Measurements from ENCODE around the gene EML6.
A peak's percentile ranks its signal among the peaks of the same experiment; 100 is the strongest.

EML6 gene

DNA sequence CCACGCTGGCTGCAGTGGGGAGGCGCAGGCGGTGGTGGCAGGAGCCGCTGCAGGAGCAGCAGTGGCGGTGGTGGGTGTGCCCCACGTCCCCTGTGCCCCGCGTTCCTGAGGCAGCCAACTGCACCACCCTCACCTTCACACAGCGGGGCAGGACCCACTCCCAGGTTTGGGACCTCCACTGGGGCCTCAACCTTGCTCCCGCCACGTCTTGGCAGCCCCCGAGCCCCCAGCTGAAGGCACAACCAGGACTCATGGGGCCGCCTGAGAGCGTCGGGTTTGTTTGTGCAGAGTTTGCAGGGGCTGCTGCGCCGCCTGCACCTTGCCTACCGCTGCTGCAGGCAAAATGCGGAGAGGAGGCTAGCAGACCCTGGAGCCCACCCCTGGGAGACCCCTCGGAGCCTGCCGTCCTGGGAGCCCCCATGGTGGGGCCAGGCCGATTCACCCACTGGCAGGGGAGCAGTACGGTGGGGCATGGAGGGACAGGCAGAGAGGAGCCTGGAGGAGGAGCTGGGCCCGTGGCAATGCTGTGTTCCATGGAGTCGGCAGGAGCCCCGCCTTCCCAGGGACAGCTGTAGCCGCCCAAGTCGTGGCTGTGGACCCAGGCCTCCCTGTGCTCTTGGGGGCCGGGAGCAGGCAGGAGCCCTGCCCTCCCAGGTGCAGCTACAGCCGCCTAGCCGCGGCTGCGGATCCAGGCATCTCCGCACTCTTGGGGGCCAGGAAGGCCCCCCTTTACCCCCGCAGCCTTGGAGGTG lies 14.7 kb upstream of the EML6 start:
- peak; percentile 7 for DNase-seq

DNA sequence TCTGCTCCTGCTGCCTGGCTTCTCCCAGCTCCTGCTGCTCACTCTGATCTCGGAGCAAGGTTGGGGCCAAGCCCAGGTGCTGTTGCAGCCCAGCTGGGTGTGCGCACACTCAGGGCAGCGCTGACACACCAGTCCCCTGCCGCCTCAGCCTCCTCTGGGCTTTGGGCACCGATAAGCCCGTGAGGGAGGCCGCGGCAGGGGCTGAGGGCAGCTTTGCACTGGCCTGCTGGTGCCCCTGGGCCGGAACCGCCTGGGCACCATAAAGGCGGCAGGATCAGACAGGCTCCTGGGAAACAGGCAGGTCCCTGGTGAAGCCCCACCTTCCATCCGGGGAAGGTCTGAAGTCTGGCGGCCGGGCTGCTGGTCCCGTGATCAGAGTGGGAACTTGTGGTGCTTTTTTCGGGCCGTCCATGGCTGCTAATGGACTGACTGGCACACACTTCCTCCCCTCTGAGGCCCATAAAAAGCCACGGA lies 14.1 kb upstream of the EML6 start:
- peak; percentile 9 for DNase-seq

DNA sequence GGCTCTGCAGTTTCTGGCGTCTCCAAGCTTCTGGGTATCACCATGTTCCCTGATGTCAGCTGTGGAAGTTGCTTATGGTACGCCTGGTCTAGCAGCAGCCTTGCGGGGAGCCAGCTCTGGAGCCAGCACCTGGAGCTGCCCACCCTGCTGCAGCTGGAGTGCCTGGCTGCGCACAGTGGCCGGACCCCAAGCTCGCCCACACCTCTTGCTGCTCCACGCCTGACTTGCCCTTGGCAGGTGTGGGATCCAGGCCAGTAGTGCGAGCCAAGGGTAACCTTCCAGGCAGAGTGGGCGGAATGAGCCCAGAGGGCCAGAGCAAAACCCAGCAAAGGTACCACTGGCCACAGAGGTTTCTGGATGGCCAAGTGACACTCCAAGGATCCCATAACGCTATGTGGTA lies 13.2 kb upstream of the EML6 start:
- DNase-seq, result no peak

DNA sequence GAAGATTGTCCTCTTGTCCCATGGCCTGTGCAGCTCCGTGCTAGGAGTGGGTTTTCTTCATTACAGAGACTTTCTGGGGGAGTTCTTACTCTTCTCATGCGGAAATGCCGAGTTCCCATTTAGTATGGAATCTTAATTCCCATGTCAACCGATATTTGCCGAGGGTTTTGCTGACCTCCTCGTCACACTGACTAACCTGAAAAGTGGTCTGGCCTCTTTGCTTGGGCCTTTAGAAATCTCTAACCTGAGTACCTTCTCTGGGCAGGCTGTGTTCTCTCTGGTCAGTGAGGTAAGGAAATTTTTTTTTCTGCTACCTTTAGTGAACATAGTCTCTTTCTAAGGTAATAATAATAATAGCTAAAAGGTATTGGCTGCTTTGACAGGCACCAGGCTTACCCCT lies 10.9 kb upstream of the EML6 start:
- DNase-seq, result no peak

DNA sequence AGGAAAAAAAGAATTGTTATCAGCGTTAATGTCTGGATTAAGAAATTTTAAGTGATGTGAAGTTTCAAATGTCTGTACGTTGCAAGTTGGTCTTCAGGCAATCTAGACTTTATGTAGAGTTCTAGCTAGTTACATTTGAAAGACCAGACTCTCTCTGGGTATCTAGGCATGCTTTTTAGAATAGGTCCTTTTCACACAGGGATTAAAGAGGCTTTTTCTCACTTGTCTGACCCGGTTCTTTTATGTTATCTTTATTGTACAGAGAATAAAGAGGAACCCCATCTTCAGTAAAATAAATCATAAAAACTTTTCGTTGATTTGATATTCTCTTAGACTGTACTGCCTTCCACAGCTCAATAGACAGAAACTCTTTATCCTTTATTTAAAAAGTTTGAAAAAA lies 8.5 kb upstream of the EML6 start:
- no peak for DNase-seq

DNA sequence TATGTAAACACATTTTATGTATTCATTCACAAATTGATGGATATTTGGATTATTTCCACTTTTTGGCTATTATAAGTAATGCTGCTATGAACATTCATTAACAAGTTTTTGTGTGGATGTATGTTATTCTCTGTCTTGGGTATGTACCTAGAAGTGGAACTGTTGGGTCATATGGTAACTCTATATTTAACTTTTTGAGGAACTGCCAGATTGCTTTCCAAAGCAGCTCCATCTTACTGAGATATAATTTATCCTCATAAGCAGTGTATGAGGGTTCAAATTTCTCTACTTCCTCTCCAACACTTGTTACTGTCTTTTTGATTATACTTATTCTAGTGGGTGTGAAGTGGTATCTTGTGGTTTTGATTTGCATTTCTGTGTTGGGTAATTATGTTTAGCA lies 7.1 kb upstream of the EML6 start:
- DNase-seq, result no peak

DNA sequence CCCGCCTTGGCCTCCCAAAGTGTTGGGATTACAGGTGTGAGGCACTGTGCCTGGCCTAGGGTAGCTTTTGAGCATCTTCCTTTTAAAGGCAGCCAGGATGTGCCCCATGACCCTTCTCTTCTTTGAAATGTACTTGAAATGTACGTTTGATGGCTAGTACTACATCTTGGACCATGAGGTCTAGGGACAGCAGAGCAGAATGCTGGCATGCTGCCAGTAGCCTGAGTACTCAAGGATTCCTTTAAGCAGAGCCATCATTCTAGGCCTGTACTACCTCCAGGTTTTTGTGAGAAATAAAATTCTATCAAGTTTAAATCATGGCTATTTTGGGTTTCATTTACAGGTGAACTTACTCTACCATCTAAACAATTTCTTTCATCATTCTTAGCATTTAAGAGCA lies 2.9 kb upstream of the EML6 start:
- DNase-seq, result no peak

DNA sequence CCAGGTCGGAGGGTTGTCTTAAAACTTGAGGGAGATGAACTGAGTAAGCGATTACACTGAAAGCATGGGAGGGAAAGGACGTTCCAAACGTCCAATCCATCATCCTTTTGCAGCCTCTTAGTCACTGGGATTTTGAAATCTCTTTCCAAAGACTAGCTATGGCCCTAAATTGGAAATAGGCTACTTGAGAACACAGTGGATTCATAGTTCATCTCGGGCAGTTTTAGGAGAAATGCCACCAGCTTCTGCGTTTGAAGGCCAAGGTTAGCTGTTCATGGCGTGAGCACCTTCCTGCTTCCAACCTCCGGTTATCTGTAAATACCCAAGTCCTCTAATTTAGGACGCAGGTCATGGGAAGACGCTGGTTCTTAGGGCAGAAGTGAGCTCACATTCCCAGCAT lies 821 bp upstream of the EML6 start:
- DNase-seq, result no peak

DNA sequence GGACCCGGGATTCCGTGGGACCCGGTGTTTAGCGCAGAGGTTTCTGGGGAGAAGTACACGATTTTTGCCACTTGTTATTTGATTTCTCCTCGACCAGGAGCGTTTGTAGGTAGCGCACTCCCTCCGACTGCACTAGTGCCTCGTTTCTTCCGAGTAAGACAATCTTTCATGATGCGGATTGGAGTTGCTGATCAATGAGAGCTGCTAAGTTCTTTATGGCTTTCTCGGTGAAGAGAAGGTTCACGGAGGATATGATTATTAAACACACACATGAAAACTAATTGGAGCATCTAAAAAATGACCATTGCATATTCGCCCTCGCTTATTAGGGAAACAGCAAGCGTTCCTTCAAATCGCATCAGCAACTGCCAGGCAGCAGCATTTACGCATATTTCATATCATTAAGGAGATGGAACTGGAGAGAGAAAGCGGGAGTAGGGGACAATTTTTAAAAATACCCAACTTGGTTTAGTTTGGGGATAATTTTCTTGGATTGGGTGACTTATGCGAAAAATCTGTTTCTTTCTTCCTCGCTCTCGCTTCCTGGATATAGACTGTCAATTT lies 616 bp downstream of the EML6 start:
- no peak for DNase-seq

DNA sequence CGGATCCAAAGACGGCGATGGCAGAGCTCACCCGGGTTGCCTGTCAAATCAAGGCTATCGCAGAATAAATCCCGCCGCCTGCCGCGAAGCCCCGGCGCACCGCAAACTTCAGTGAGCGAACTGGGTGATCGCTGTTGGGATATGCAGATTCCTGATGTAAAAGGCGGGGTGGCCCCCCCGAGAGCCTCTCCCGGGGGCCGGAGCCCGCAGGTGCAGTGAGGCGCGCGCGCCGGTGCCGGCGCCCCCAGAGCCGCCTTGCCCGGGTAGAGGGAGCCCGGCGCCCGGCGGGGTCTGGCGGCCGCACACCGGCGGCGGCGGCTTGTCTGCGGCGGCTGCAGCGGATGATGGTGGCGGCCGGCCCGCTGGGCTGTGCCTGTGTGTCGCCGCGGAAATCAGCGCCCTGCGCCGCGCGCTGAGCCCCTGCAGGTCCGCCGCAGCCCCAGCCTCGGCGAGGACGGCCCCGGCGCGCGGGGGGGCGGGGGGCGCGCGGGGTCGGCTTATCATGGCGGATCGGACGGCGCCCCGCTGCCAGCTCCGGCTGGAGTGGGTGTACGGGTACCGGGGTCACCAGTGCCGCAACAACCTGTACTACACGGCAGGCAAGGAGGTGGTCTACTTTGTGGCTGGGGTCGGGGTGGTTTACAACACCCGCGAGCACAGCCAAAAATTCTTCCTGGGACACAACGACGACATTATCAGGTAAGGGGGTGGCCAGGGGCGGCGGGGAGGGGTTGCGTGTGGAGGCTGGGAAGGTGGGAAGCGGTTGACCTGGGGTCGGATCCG lies 1.3 kb downstream of the EML6 start:
- DNase-seq, result peak; percentile 21

DNA sequence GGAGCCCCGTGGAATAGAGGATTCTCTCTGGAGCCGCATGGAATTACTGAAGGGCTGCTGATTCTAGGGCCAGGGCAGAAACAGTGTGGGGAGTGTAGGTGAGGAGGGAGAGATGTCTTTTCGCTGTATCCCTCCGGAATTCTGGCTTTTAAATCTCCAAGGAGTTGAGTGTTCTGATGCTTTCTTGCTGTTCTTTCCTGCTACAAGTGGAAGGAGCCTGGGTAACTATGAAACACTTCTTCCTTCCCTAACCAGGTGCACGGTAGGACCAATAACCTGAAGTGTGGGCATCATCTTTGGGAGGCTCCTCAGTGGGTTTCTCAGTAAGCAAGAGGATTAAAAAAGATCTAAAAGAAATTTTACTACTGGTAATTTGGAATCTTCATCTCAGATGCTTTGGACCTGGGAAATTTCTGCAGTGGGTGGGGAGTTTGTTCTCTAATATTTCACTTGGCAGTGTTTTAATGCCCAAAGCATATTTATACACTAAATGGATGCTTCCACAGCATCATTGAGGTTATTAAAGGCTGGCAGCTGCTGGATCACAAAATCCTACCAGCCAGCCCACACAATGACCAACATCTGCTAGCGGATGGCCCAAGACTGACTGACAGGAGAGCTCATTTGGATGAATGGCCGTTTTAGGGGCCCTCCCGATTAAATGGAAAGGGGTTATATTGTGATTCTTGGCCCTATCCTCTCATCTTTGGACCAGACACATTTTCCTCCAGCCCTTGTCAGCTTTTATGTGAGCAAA lies 2.1 kb downstream of the EML6 start:
- no peak for DNase-seq

DNA sequence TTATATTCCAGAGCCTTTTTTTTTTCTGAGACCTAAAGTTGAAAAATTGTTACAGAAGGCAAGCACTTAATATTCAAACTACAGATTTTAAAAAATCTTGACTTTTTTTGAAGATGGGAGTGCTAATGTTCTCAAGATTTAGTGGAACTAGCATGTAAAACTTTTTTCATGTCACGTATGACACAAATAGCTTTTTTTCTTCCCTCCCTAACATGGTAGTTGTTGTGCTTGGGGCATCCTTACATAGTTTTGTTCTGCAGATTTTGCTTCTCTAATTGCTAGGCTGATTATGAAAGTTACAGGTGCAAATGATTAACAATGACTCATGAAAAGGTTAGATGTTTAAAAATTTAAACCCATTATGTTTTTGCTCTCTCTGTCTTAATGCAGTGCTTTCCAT lies 3.0 kb downstream of the EML6 start:
- DNase-seq, result no peak

DNA sequence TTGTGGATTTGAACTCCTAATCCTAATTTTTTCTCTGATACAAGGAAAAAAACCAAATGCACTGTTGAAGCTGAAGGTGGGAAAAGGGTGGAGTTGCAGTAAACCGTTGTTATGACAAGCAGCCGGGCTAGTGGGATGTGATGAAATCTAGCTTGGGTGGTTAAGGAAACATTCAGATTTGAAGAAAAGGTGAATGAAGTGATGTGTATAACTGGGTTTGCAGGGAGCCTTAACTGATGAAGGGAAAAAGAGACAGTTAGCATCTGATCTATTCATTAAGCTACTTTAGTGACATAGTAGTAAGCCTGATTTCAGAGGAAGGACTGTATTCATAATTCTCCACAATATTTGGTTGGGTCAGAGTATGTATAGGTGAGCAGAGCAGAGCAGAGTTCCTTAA lies 3.5 kb downstream of the EML6 start:
- DNase-seq, result no peak

DNA sequence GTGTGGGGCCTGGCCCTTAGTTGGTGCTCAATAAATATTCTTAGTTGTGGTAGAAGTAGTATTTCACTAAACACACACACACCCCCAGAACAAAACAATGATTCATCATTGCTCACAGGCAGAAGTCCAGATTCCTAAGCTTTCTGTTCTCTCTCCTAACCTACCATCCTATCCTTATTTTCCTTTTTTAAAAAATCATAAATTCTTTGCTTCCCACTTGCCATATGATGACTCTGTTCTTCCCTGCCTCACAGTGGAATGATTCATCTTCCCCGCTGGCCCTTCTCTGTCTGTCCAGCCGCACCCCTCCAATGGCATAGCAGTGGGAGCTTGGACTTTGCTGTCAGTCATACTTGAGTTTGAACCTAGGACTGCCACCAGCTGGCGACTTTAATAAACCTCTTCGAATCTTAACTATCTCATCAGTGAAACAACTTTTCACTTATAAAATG lies 5.2 kb downstream of the EML6 start:
- no peak for DNase-seq

DNA sequence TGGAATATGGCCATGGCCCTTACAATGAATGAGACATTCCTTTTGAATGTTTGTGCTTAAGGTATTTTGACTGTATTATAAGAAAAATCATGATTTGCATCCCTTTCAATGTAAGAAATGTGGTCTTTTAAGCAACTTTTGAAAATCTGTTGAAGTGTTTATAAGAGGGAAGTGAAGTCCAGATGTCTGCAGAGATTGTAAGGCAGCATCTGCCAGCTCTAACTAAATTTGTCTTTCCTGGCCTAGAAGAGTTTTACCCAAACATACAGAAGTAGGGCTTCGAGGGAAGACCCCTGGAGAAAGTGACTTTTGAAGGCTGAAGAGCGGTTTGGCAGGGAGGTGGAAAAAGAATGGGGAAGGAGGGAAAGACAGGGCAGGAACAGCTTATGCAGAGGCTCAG lies 12.2 kb downstream of the EML6 start:
- DNase-seq, result no peak

DNA sequence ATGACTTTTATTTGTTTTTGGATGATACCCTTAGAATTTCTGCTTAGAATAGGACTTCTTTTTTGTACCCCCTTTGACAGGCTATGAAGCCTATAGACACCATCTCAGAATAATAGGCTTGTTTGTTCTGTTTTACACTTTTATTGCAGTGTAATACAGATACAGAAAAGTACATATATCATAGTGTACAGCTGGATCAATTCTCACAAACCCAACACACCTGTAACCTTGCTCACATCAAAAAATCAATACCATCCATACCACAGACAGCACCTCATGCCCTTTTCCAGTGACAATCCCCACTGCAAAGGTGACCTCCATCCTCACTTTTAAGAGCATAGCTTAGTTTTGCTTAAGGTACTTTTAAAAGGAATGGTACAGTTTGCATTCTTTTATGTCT lies 14.8 kb downstream of the EML6 start:
- DNase-seq, result no peak

DNA sequence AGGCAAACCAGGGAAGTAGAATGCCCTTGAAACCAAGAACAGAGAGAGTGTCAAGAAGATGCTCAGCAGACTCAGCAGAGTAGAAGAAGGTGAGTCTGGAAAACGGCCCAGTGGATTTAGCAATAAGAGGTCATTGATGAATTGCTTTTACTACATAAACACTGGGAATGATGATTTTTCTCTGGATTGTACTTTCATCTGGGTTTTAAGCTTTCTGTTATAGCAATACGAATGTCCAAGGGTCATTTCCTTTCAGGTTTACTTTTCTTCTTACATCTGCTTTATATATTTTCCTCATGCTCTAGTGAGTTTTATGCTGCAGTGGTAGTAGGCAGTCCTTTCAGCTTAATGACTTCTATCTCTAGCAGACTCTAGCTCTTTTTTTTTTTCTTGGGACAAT lies 16.9 kb downstream of the EML6 start:
- no peak for DNase-seq

DNA sequence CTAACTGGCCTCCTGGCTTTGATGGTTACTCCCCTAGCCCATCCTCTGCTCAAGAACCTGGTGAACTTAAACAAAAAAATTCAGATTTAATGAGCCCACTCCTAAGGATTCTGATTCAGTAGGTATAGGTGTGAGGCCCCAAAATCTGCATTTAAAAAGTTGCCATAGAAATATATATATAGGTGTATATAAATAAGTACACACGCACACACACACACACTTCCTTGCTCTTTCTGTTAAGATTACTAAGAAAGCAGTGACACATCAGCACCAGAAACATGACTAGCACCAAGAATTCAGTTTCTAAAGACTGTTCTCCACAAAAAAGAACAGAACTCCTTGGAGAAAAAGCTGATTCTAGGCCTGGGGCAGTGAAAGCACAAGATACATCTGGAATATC lies 17.8 kb downstream of the EML6 start:
- DNase-seq, result no peak

DNA sequence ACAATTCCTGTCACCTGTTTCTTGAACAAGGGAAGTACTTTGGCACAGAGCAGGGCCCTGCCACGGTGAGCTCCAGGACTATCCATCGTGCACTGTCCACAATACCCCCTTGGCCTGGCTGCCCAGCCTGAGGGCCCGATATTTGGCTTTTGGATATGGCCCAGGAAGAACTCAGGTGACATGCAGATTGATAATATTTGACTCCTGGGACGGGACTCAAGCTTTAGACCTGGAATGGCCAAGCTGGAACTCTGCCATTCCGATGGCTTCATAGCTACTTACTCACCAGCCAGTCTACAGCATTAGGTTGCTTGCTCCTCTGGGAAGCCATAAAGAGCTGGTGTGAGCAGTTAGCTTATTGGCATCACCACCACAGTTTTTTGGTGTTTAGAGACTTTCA lies 26.6 kb downstream of the EML6 start:
- DNase-seq, result no peak

DNA sequence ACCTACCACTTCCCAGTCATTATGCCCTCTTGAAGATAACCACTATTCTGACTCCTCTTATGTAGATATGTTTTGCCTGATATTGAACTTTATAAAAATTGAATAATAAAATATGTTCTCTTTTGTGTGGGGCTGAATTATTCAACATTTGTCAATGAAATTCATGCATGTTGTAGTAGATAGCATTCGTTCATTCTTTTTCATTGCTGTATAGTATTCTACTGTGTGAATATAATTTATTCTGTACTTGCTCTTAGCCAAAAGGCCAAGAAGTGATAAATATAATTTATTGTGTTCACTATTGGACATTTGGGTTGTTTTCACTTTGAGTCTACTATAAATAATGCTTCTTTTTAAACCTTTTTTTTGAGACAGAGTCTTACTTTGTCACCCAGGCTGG lies 29.0 kb downstream of the EML6 start:
- no peak for DNase-seq

DNA sequence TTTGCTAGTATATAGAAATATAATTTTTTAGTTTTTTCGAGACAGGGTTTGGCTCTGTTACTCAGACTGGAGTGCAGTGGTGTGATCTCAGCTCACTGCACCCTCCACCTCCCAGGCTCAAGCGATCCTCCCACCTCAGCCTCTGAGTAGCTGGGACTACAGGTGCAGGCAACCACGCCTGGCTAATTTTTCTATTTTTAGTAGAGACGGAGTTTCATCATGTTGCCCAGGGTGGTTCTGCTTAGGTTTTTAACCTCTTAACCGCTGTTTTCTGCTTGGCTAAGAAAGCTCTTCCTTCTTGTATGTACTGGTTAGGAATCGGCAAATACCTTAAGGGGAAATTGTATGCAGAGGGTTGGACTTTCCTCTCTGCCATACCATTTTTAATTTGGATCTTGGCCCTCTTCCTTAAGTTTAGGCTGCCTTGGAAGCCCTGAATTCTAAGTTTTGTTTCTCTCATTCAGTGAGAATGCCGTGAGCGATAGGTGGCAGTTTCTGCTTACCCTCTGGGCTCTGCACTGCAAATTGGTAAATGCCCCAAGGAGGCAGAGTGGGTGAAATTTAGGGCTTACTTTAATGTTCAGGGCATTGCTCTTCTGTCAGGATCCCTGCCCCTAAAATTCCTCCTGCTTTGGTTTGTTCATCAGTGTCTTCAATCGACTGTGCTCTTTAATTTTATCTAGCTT lies 32.3 kb downstream of the EML6 start:
- DNase-seq, result no peak

DNA sequence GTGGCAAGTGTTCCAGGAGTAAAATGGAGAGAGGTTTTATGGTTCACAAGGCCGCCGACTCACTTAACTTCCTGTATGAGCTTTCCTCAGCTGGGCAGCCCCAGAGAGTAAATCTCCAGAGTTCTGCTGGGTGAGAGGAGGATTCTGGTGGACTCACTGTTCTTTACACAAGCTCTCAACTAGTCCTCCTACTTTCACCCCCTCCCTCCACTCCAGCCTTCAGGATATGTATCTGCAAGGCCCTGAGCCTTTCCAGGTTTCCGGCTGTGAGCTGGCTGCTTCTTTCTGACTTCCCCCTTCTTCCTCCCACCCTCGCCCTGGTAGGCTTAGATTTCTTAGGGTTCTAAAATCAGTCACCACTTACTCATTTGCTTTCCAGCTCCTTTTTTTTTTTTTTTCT lies 34.0 kb downstream of the EML6 start:
- DNase-seq, result no peak

DNA sequence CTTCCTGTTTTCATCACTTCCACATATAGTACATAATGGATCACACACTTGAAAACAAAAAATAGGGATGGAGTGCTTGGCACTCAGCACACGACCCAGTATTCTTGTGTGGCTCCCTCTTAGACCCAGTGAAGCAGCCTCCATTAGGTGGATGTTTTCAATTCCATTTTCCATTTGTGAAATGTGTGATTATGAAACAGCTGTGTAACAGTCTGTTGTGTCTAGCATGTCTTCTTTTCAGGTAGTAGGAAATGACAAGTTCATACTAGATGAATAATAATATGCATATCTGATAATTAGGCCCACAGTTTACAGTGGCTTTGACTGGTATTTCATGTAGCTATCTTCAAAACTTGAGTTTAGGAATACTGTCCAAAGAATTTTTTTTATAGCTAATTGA lies 35.5 kb downstream of the EML6 start:
- DNase-seq, result no peak

Measured in stimulated activated CD4-positive, alpha-beta T cell treated with anti-CD3 and anti-CD28 coated beads, Interleukin-4, amount 100 ng/mL, for 1 hour (primary cell).